GM23338 (cell line): Measurements from ENCODE around the gene FAM162B. TPM values are rescaled to one million over a fixed set of nuclear protein-coding genes. Genes with fewer than 3 reads are reported as not detected.

Experiments used
- ATAC-seq: fragments of 200-7000 bp; cut with Tn5 transposase; 3 replicates; pipeline ENCODE4 v1.9.1; 2020
- DNase-seq: peaks from one replicate; pipeline ENCODE4 v3.0.0-alpha.2; 2015; ENCODE audit warnings: low spot score
- H2AFZ ChIP-seq: fragments of 200-600 bp; sonication (generic); 2 replicates; pipeline ENCODE4 v1.8.0; 2016; ENCODE audit warnings: antibody characterized with exemption, mild to moderate bottlenecking, moderate library complexity
- H3F3A ChIP-seq: fragments of 200-600 bp; sonication (generic); replicated peaks from 2 replicates; pipeline ENCODE4 v1.8.0; 2017; ENCODE audit warnings: antibody characterized with exemption, mixed run types, low read depth
- H3K27ac ChIP-seq: fragments of 200-600 bp; sonication (generic); 2 replicates; pipeline ENCODE4 v1.6.1; 2016; ENCODE audit warnings: low read depth
- H3K27me3 ChIP-seq: fragments of 200-600 bp; sonication (generic); 2 replicates; pipeline ENCODE4 v1.8.0; 2016; ENCODE audit warnings: mild to moderate bottlenecking, mixed run types, moderate library complexity; ENCODE audit not compliant: insufficient read depth
- H3K36me3 ChIP-seq: fragments of 200-600 bp; sonication (generic); 2 replicates; pipeline ENCODE4 v1.8.0; 2016; ENCODE audit warnings: mild to moderate bottlenecking; ENCODE audit not compliant: insufficient read depth
- H3K4me1 ChIP-seq: fragments of 200-600 bp; sonication (generic); 2 replicates; pipeline ENCODE4 v1.8.0; 2016; ENCODE audit warnings: mild to moderate bottlenecking, moderate library complexity; ENCODE audit not compliant: insufficient read depth
- H3K4me2 ChIP-seq: fragments of 200-600 bp; sonication (generic); 2 replicates; pipeline ENCODE4 v1.7.1; 2017; ENCODE audit warnings: mixed run types
- H3K4me3 ChIP-seq: fragments of 200-600 bp; sonication (generic); 2 replicates; pipeline ENCODE4 v1.6.1; 2016; ENCODE audit warnings: mixed run types
- H3K79me2 ChIP-seq: fragments of 200-600 bp; sonication (generic); replicated peaks from 2 replicates; pipeline ENCODE4 v1.8.0; 2017; ENCODE audit warnings: mild to moderate bottlenecking; ENCODE audit not compliant: insufficient read depth
- H3K9me2 ChIP-seq: fragments of 200-600 bp; sonication (generic); 2 replicates; pipeline ENCODE4 v1.8.0; 2017; ENCODE audit not compliant: insufficient read depth
- H4K20me1 ChIP-seq: fragments of 200-600 bp; sonication (generic); replicated peaks from 2 replicates; pipeline ENCODE4 v1.8.0; 2017; ENCODE audit warnings: mild to moderate bottlenecking; ENCODE audit not compliant: insufficient read depth
- H3K27ac Mint-ChIP-seq: 2 replicates; pipeline ENCODE4 v1.8.0; 2020; ENCODE audit warnings: inconsistent platforms, mild to moderate bottlenecking, moderate library complexity, mixed read lengths
- H3K27me3 Mint-ChIP-seq: 3 replicates; pipeline ENCODE4 v1.8.0; 2022; ENCODE audit warnings: low read depth, mild to moderate bottlenecking, moderate library complexity, mixed read lengths, inconsistent platforms; ENCODE audit not compliant: insufficient read depth, poor library complexity
- H3K36me3 Mint-ChIP-seq: 3 replicates; pipeline ENCODE4 v1.8.0; 2021; ENCODE audit warnings: low read depth, mild to moderate bottlenecking, inconsistent platforms, moderate library complexity, mixed read lengths
- H3K4me1 Mint-ChIP-seq: 3 replicates; pipeline ENCODE4 v1.8.0; 2020; ENCODE audit warnings: mild to moderate bottlenecking, inconsistent platforms, mixed read lengths
- H3K4me3 Mint-ChIP-seq: 3 replicates; pipeline ENCODE4 v1.8.0; 2021; ENCODE audit warnings: moderate library complexity, mild to moderate bottlenecking, inconsistent platforms, mixed read lengths
- H3K9me3 Mint-ChIP-seq: 3 replicates; pipeline ENCODE4 v1.8.0; 2020; ENCODE audit warnings: moderate library complexity, mild to moderate bottlenecking, inconsistent platforms, mixed read lengths
- CTCF ChIP-seq, 2 experiments: fragments of 200-600 bp in 1 of 2; sonication (generic) in 1 of 2; conservative IDR thresholded peaks; 2 replicates each; pipeline versions ENCODE4 v1.5.1 to v1.6.1; 2016 to 2017; ENCODE audit warnings: antibody characterized with exemption in 2 of 2, low read depth in 2 of 2, mild to moderate bottlenecking in 2 of 2, moderate library complexity in 1 of 2
- EZH2 ChIP-seq: fragments of 200-600 bp; sonication (generic); IDR thresholded peaks from one replicate; pipeline ENCODE4 v1.8.0; 2017; ENCODE audit warnings: antibody characterized with exemption, mild to moderate bottlenecking, low read depth; ENCODE audit not compliant: unreplicated experiment
- NANOG ChIP-seq: IDR thresholded peaks from 2 replicates; pipeline ENCODE4 v1.6.1; 2016; ENCODE audit warnings: antibody characterized with exemption, borderline replicate concordance
- POLR2AphosphoS5 ChIP-seq: IDR thresholded peaks from 2 replicates; pipeline ENCODE4 v1.6.1; 2016; ENCODE audit warnings: antibody characterized with exemption, low read depth
- REST ChIP-seq: IDR thresholded peaks from one replicate; pipeline ENCODE4 v1.6.1; 2018; ENCODE audit warnings: antibody characterized with exemption; ENCODE audit not compliant: unreplicated experiment
- ZNF331 ChIP-seq: fragments of 250-450 bp; sonication (Bioruptor Pico); IDR thresholded peaks from 2 replicates; pipeline ENCODE4 v1.5.0; 2020; ENCODE audit warnings: low read depth, mild to moderate bottlenecking, moderate library complexity
- polyA plus RNA-seq: library from polyadenylated mRNA; unstranded; fragments of >200 nt; fragmentation: Nextera tagmentation; extraction: Ambion mirVana; gene quantifications from 2 replicates; pipeline ENCODE4 v1.2.1, GENCODE V29; 2016
- total RNA-seq: library from RNA; depleted of rRNA; stranded (reverse); fragments of >200 nt; shearing (Covaris generic); gene quantifications from 2 replicates; pipeline ENCODE4 v1.2.3, GENCODE V29; 2014

The FAM162B gene
- total and polyA plus RNA-seq, 2 experiments from 2014 or later = 5.9 to 9.3 TPM

GRCh38 chr6:116779573-116780164 is 14.2 kb upstream of the FAM162B start:
- Mint-ChIP-seq H3K4me1 (no peaks in the 10 kb centered on the region), H3K9me3 (no peaks in the 10 kb centered on the region), H3K27ac (no peak overlapping the region), H3K27me3 (no peaks in the 10 kb centered on the region), H3K36me3 (no peaks in the 10 kb centered on the region), H3K4me3 (no peak overlapping the region)
- Histone ChIP-seq H4K20me1 (no peaks in the 10 kb centered on the region), H3K27me3 (no peaks in the 10 kb centered on the region), H2AFZ (no peak overlapping the region), H3K4me2 (no peak overlapping the region), H3F3A (no peaks in the 10 kb centered on the region), H3K27ac (no peak overlapping the region), H3K36me3 (no peaks in the 10 kb centered on the region), H3K79me2 (no peaks in the 10 kb centered on the region), H3K9me2 (no peaks in the 10 kb centered on the region), H3K4me1 (no peaks in the 10 kb centered on the region), H3K4me3 (no peak overlapping the region)
- TF ChIP-seq POLR2AphosphoS5 = no peak
- peak; percentile 54 to 72 for TF ChIP-seq CTCF (conservative IDR thresholded peaks at IDR 0.05; ENCODE audit: low read depth in 2 of 2)
- peak; percentile 66 for ATAC-seq
- DNase-seq = peak; percentile 85

- Mint-ChIP-seq H3K36me3 (no peaks in the 10 kb centered on the region), H3K4me1 (no peaks in the 10 kb centered on the region), H3K27ac (no peak overlapping the region), H3K4me3 (no peak overlapping the region), H3K9me3 (no peaks in the 10 kb centered on the region), H3K27me3 (peaks cover 2% of the 10 kb centered on the region)
- Histone ChIP-seq H3K4me3 (no peak overlapping the region), H3K27me3 (no peaks in the 10 kb centered on the region), H3K27ac (no peak overlapping the region), H3K36me3 (no peaks in the 10 kb centered on the region), H3K4me2 (no peak overlapping the region), H3K79me2 (no peaks in the 10 kb centered on the region), H2AFZ (no peak overlapping the region), H3K9me2 (no peaks in the 10 kb centered on the region), H4K20me1 (no peaks in the 10 kb centered on the region), H3F3A (no peaks in the 10 kb centered on the region), H3K4me1 (no peaks in the 10 kb centered on the region)
- DNase-seq (no peak), ATAC-seq (no peak)
- TF ChIP-seq ZNF331 = no peak
- no peak for TF ChIP-seq REST
- no peak for TF ChIP-seq POLR2AphosphoS5
- no peak for TF ChIP-seq EZH2
- no peak for TF ChIP-seq NANOG
Observed at GRCh38 chr6:116773886-116774285, 8.4 kb upstream of the FAM162B start.
